Activated T-cell treated with anti-CD3 and anti-CD28 coated beads for 48 hours (primary cell): ENCODE measurements around the gene PPY.
"Not testable (repeated sequence)": the region's sequence is repeated elsewhere in the genome, so short reads cannot be mapped to it uniquely, and the experiment has no call there.

Experiments used
- DNase-seq: peaks from one replicate; pipeline ENCODE4 v3.0.0-alpha.2; 2020; ENCODE audit warnings: low read depth

Gene PPY, protein sequence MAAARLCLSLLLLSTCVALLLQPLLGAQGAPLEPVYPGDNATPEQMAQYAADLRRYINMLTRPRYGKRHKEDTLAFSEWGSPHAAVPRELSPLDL

GRCh38 chr17:43942051-43942685 is at the start of gene PPY:
Gene PPY (minus strand): TSS chr17:43942476. CDS start chr17:43941654, 822 bp downstream.
- no peak for DNase-seq

GRCh38 chr17:43988301-43988700 is 46.0 kb upstream of the PPY start:
- no peak for DNase-seq

GRCh38 chr17:43987131-43988021 is 45.1 kb upstream of the PPY start:
- no peak for DNase-seq

DNA sequence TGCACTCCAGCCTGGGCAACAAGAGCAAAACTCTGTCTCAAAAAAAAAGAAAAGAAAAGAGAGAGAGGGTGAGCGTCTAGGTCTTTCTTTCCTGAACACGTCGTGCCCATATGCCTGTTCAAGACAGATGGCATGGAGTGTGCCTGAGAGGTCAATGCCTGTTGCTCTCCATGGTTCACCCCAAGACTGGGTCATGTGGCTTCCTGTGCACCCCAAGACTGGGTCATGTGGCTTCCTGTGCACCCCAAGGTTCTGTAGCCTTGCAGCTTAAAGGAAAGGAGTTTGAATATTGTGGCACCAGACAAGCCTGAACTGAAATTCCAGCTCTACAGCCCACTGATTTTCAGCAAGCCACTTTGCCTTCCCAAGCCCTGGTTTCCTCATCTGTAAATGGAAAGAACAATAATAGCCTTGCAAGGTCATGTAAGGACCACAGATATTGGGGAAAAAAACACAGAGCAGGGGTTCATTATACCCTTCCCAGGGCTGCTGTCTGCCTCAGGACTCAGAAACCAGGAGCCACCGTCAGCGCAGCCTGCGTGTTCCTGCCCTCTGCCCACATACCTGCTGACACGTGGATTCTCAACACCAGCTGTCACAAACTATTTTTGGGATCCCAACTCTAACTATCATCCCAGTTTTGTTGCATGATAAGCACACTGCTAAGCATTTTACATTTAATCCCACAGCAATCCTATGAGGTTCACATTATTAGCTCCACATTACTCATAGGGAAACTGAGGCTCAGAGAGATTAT is 44.1 kb upstream of the PPY start:
- DNase-seq, result no peak

GRCh38 chr17:43984521-43984920 is 42.2 kb upstream of the PPY start:
- no peak for DNase-seq

DNA sequence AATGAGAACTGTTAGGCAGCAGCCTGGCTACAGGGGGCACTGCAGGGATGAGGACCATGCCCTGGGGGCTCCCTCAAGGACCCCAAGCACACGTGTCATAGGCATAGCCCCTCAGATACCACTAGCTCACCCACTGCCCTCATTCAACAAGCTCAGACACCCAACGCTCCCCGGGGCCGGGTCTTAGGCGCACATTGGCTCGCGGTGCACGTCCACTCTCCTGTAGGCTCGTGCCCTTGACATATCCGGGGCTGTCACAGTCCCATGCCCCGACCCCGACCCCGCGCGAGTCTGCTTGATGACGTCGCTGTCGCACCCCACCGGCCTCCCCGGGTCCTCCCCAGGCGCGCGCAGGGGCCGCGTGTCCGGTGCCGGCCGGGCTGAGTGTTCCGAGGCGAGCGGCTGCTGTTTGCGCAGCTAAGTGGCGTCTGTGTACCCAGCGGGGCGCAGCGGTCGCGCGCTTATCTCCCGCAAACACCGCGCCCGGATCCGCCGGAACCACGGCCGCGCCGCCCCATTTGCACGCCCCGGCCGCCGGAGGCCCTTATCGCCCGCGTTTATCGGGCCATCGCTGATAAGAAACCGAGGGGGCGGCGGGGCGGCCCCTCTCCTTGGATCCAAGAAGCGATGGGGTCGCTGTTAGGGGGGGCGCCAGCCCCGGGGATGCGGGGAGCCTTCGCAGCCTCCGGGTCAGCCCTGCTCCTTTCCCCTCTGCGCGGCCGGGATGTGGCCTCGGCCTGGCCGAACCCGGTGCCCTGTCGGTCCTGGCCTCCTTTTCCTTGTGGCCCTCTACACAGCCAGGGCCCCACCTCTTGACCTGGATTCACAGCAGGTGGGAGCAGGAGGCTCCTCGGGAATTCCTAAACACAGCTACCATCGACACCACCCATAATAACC is 41.5 kb upstream of the PPY start:
- no peak for DNase-seq

GRCh38 chr17:43983196-43983514 is 40.9 kb upstream of the PPY start:
- DNase-seq, result no peak

DNA sequence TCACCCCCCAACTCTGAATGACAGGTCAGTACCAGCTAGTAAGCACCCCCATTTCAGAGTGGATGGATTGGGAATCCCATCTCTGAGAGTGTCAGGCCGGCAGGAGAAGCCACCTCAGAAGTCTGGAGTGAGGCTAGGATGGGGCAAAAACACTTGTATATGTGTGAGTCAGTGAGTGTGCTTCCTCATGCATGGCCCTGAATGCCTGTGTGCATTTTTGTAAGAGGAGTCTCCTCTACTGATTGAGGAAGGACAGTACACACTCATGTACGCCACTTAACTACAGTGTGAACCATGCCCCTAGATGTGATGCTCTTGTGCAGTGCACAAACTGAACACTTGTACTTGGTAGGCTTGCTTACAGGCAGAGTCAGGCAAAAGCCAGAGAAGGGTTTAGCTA is 39.9 kb upstream of the PPY start:
- DNase-seq, result no peak

DNA sequence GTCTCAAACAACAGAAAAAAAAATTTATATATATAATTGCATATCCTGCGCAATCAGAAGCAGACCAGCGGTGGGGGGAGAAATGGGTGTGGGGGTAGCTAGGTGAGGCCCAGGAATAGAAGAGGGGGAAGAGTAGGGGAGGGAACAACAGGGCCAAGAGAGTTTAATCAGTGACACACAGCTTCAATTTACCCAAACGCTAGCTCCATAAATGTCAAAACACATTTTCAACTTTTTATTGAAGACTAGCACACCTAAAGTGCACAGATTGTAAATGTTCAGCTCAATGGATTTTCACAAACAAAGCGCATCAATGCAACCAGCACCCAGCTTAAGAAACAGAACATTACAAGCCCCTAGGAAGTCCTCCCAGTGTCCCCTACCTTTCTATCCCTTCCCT is 37.4 kb upstream of the PPY start:
- DNase-seq, result no peak

- DNase-seq, result no peak
Observed at GRCh38 chr17:43979011-43979410, 36.7 kb upstream of the PPY start.

- no peak for DNase-seq
Observed at GRCh38 chr17:43978078-43978477, 35.8 kb upstream of the PPY start.

- DNase-seq, result no peak
Observed at GRCh38 chr17:43976963-43977837, 34.9 kb upstream of the PPY start.

DNA sequence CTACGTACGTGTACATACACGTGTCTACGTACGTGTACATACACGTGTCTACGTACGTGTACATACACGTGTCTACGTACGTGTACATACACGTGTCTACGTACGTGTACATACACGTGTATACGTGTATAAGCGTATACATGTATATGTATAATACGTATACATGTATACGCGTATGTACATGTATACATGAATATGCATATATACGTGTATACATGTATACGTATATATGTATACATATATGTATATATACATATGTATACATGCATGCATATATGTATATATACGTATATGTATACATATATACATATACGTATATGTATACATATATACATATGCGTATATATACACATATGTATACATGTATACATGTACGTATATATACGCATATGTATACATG is 33.6 kb upstream of the PPY start:
- DNase-seq, result no peak

DNA sequence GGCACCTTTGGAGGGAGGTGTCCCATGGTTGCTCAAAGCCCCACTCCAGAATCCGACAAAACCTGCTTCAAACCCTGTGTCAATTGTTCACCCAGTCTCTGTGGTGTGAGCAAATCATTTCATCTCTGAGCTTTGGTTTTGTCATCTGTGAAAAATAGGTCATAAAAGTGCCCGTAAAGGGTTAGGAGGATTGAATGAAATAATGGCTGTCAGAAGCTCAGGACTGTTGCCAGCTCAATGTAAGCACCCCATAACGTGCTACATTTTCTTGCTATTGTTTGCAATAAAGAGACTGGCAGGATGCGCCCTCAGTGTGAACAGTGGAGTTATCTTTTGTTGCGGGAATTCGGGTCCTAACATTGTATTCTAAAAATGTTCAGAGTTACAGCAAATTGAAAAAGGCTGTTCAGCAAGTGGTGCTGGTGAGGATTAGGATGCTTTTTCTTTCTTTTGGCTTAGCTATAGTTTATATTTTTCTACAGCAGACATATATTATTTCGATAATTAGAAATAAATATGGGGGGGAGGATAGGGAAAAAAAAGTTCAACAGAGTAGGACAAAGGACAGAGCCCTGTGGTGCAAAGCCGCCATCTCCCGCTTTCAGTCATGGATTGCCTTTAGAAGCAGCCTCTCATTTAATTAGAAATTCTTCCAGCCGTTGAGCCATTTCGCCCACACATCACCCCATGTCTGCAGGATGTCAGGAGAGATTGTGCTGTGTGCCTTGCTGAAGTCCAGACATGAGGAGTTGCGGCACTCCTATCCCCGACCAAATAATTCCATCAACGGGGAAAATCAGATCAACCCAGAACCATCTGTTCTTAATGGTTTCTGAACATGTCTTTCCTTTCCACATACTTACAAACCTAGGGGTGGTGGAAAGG is 32.3 kb upstream of the PPY start:
- DNase-seq, result no peak

- DNase-seq, result not testable (repeated sequence)
Observed at GRCh38 chr17:43972444-43973212, 30.4 kb upstream of the PPY start.

DNA sequence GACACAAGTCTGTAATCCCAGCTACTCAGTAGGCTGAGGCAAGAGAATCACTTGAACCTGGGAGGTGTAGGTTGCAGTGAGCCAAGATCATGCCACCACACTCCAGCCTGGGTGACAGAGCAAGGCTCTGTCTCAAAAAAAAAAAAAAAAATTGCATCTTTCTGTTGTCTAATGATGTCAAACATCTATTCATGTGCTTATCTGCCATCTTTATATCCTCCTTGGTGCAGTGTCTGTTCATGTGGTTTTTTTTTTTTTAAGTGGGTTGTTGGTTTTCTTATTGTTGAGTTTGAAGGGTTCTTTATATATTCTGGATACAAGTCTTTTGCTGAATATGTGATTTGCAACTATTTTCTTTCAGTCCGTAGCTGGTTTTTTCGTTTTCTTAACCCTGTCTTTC is 29.2 kb upstream of the PPY start:
- DNase-seq, result not testable (repeated sequence)

DNA sequence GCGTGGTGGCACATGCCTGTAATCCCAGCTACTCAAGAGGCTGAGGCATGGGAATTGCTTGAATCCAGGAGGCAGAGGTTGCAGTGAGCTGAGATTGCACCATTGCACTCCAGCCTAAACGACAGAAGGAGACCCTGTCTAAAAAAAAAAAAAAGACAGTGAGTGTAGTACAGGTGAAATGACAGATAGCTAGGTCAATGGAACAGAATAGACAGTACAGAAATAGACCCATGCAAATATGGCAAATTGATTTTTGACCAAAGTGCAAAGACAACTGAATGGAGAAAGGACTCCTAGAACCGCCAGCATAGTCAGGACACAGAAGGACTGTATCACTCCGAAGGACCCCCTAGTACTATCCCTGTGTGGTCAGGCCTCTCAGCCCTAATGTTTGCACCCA is 28.1 kb upstream of the PPY start:
- no peak for DNase-seq

DNA sequence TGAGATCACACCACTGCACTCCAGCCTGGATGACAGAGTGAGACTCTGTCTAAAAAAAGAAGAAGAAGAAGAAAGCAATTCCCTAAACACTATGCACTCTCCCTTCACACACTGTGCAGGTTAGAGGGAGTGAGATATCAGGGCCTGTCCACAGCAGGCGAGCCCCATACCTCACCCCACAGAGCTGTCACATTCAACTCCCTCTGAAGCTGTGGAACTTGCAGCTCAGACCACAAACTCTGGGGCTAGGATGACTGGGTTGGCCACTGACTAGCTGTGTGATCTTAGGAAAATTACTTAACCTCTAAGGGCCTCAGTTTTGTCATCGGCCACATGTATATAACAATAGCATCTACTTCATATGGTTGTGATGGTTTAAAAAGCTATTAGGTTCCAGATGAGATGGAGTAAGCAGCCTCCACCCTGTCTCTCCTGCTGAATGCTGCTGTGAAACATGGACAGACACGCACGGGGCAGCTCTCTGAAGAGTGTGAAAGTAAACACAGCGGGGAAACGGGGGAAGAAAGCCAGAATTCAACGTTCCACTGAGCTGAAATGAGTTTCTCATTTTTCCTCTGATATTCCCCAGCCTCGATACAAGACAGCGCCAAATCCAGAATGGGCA is 25.1 kb upstream of the PPY start:
- DNase-seq, result no peak
